Prostate gland (tissue), 2 donors: ENCODE results near the gene C11orf97.

Source experiments
- CTCF ChIP-seq, 4 experiments: fragments of 200-600 bp in 2 of 4; fragments of 450-650 bp in 2 of 4; sonication (generic) in 2 of 4; IDR thresholded peaks; 1 replicate in 3 of 4; 2 replicates in 1 of 4; pipeline ENCODE4 v1.5.1; 2016 to 2019; ENCODE audit warnings: antibody characterized with exemption in 4 of 4, mild to moderate bottlenecking in 2 of 4, moderate library complexity in 2 of 4
- POLR2A ChIP-seq: fragments of 450-650 bp; IDR thresholded peaks from one replicate; pipeline ENCODE4 v1.6.1; 2016; ENCODE audit warnings: antibody characterized with exemption, mild to moderate bottlenecking

GRCh38 chr11:94537031-94537600 lies 24.9 kb downstream of the C11orf97 start:
- TF ChIP-seq CTCF (IDR thresholded peaks at IDR 0.05) (no peak), POLR2A (no peak)
